Measurements from ENCODE around the gene MSL2.
"Not testable (repeated sequence)": the region's sequence is repeated elsewhere in the genome, so short reads cannot be mapped to it uniquely, and the experiment has no call there.

MSL2 gene

DNA sequence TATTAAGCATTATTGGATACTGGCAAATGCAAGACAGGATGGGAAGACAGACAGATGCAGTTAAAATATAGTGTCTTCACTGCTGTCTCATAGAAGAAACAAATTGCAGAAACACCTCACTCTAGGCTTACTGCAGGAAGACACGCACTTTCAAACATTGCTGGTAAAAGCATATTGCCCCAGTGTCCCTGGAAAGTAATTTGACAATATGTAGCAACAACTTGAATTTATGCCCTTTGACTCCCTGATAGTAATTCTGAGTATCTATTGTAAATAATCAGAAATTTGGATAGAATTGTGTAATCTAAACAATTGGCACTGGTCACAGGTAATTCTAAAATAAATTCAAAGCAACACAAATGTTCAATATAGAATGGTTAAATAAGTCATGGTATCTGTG lies 62.0 kb downstream of the MSL2 start:
- Histone ChIP-seq H3K9ac (ENCODE audit: low read length) (no peak overlapping the region), H3K27ac (ENCODE audit: low read depth, low read length) (no peak overlapping the region), H3K27me3 (ENCODE audit: low read length) (no peaks in the 10 kb centered on the region), H3K9me3 (ENCODE audit: insufficient read depth, low read length) (no peaks in the 10 kb centered on the region), H3F3A (ENCODE audit: insufficient read depth) (no peaks in the 10 kb centered on the region), H4K20me1 (ENCODE audit: low read depth, low read length) (no peaks in the 10 kb centered on the region), H2AFZ (ENCODE audit: low read depth, low read length, severe bottlenecking) (no peak overlapping the region), H3K4me3 (ENCODE audit: insufficient read depth, low read length, poor library complexity, severe bottlenecking) (no peak overlapping the region), H3K79me2 (ENCODE audit: insufficient read depth, low read length) (no peaks in the 10 kb centered on the region), H3K36me3 (ENCODE audit: low read length) (no peaks in the 10 kb centered on the region), H3K4me2 (ENCODE audit: low read depth, low read length, poor library complexity, severe bottlenecking) (no peak overlapping the region), H3K9me2 (replicated peaks; ENCODE audit: insufficient read depth, low read length) (no peaks in the 10 kb centered on the region)
- TF ChIP-seq, protein P1, sequence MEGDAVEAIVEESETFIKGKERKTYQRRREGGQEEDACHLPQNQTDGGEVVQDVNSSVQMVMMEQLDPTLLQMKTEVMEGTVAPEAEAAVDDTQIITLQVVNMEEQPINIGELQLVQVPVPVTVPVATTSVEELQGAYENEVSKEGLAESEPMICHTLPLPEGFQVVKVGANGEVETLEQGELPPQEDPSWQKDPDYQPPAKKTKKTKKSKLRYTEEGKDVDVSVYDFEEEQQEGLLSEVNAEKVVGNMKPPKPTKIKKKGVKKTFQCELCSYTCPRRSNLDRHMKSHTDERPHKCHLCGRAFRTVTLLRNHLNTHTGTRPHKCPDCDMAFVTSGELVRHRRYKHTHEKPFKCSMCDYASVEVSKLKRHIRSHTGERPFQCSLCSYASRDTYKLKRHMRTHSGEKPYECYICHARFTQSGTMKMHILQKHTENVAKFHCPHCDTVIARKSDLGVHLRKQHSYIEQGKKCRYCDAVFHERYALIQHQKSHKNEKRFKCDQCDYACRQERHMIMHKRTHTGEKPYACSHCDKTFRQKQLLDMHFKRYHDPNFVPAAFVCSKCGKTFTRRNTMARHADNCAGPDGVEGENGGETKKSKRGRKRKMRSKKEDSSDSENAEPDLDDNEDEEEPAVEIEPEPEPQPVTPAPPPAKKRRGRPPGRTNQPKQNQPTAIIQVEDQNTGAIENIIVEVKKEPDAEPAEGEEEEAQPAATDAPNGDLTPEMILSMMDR (IDR thresholded peaks at IDR 0.05; ENCODE audit: insufficient read depth, low read length, poor library complexity, severe bottlenecking): no peak
- no peak for TF ChIP-seq EZH2phosphoT487 (conservative IDR thresholded peaks at IDR 0.05; ENCODE audit: low read length)

DNA sequence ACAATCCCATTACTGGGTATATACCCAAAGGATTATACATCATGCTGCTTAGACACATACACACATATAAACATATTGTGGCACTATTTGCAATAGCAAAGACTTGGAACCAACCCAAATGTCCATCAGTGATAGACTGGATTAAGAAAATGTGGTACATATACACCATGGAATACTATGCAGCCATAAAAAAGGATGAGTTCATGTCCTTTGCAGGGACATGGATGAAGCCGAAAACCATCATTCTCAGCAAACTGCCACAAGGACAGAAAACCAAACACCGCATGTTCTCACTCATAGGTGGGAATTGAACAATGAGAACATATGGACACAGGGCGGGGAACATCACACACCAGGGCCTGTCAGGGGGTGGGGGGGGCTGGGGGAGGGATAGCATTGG lies 64.5 kb downstream of the MSL2 start:
- H3F3A ChIP-seq (ENCODE audit: insufficient read depth); H4K20me1 ChIP-seq (ENCODE audit: low read depth, low read length); H3K9me2 ChIP-seq (replicated peaks; ENCODE audit: insufficient read depth, low read length); H3K27ac ChIP-seq (ENCODE audit: low read depth, low read length); H3K9ac ChIP-seq (ENCODE audit: low read length); H3K79me2 ChIP-seq (ENCODE audit: insufficient read depth, low read length); H3K9me3 ChIP-seq (ENCODE audit: insufficient read depth, low read length); H3K36me3 ChIP-seq (ENCODE audit: low read length); H2AFZ ChIP-seq (ENCODE audit: low read depth, low read length, severe bottlenecking); H3K4me3 ChIP-seq (ENCODE audit: insufficient read depth, low read length, poor library complexity, severe bottlenecking); H3K27me3 ChIP-seq (ENCODE audit: low read length); H3K4me2 ChIP-seq (ENCODE audit: low read depth, low read length, poor library complexity, severe bottlenecking): not testable (repeated sequence)

DNA sequence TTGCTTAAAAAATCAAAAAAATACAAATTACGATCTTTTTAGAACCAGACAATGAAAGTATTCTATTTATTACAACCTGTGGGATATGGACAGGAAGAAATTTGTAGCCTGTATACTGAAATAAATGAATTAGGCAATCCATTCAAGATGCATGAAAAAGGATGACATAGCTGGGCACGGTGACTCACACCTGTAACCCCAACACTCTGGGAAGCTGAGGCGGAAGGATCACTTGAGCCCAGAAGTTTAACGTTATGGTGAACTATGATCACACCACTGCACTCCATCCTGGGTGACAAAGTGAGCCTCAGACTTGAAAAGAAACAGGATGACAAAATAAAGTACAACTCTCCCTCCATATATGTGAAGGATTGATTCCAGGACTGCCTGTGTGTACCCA lies 74.1 kb downstream of the MSL2 start:
- no peak overlapping the region for H2AFZ ChIP-seq (ENCODE audit: low read depth, low read length, severe bottlenecking)
- TF ChIP-seq, protein P1 (IDR thresholded peaks at IDR 0.05; ENCODE audit: insufficient read depth, low read length, poor library complexity, severe bottlenecking): no peak
- no peaks in the 10 kb centered on the region for H4K20me1 ChIP-seq (ENCODE audit: low read depth, low read length)

DNA sequence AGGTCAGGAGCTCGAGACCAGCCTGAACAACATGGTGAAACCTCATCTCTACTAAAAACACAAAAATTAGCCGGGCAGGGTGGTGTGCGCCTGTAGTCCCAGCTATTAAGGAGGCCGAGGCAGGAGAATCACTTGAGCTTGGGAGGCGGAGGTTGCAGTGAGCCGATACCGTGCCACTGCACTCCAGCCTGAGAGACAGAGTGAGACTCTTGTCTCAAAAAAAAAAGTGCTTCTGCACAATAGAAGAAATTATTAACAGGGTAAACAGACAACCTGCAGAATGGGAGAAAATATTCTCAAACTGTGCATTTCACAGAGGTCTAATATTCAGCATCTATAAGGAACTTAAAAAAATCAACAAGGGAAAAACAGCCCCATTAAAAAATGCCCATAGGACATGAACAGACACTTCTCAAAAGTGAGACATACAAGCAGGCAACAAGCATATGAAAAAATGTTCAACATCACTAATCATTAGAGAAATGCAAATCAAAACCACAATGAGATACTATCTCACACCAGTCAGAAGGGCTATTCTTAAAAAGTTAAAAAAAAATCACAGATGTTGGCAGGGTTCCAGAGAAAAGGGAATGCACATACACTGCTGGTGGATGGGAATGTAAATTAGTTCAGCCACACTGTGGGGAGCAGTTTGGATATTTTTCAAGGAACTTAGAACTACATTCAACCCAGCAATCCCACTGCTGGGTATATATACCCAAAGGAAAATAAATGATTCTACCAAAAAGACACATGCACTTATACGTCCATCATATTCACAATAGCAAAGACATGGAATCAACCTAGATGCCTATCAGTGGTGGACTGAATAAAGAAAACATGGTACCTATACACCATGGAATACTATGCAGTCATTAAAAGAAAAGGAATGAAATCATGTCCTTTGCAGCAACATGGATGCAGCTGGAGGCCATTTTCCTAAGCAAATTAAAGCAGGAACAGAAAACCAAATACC lies 75.5 kb downstream of the MSL2 start:
- Histone ChIP-seq H3F3A (ENCODE audit: insufficient read depth) (no peaks in the 10 kb centered on the region), H3K27ac (ENCODE audit: low read depth, low read length) (no peak overlapping the region), H3K9me2 (replicated peaks; ENCODE audit: insufficient read depth, low read length) (no peaks in the 10 kb centered on the region), H2AFZ (ENCODE audit: low read depth, low read length, severe bottlenecking) (no peak overlapping the region), H3K4me3 (ENCODE audit: insufficient read depth, low read length, poor library complexity, severe bottlenecking) (no peak overlapping the region), H3K9me3 (ENCODE audit: insufficient read depth, low read length) (no peaks in the 10 kb centered on the region), H3K79me2 (ENCODE audit: insufficient read depth, low read length) (no peaks in the 10 kb centered on the region), H4K20me1 (ENCODE audit: low read depth, low read length) (no peaks in the 10 kb centered on the region), H3K9ac (ENCODE audit: low read length) (no peak overlapping the region), H3K36me3 (ENCODE audit: low read length) (no peaks in the 10 kb centered on the region), H3K27me3 (ENCODE audit: low read length) (no peaks in the 10 kb centered on the region), H3K4me2 (ENCODE audit: low read depth, low read length, poor library complexity, severe bottlenecking) (no peak overlapping the region)
- TF ChIP-seq EZH2phosphoT487 (conservative IDR thresholded peaks at IDR 0.05; ENCODE audit: low read length): no peak
- TF ChIP-seq, protein P1 (IDR thresholded peaks at IDR 0.05; ENCODE audit: insufficient read depth, low read length, poor library complexity, severe bottlenecking): no peak

More for the DNA sequence above, 74.1 kb downstream of the MSL2 start:
- H3K27me3 ChIP-seq (ENCODE audit: low read length): no peaks in the 10 kb centered on the region
- H3K79me2 ChIP-seq (ENCODE audit: insufficient read depth, low read length): no peaks in the 10 kb centered on the region
- no peaks in the 10 kb centered on the region for H3K9me2 ChIP-seq (replicated peaks; ENCODE audit: insufficient read depth, low read length)
- no peak overlapping the region for H3K27ac ChIP-seq (ENCODE audit: low read depth, low read length)
- H3F3A ChIP-seq (ENCODE audit: insufficient read depth): no peaks in the 10 kb centered on the region
- H3K4me3 ChIP-seq (ENCODE audit: insufficient read depth, low read length, poor library complexity, severe bottlenecking): no peak overlapping the region
- H3K9me3 ChIP-seq (ENCODE audit: insufficient read depth, low read length): no peaks in the 10 kb centered on the region
- no peaks in the 10 kb centered on the region for H3K36me3 ChIP-seq (ENCODE audit: low read length)
- H3K9ac ChIP-seq (ENCODE audit: low read length): no peak overlapping the region
- H3K4me2 ChIP-seq (ENCODE audit: low read depth, low read length, poor library complexity, severe bottlenecking): no peak overlapping the region

DNA sequence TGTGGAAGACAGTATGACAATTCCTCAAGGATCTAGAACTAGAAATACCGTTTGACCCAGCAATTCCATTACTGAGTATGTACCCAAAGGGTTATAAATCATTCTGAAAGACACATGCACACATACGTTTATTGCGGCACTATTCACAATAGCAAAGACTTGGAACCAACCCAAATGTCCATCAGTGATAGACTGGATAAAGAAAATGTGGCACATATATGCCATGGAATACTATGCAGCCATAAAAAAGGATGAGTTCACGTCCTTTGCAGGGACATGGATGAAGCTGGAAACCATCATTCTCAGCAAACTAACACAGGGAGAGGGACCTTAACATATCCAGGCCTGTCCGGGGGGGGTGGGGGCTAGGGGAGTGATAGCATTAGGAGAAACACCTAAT lies 76.4 kb downstream of the MSL2 start:
- not testable (repeated sequence) for H3K9me2 ChIP-seq (replicated peaks; ENCODE audit: insufficient read depth, low read length); H2AFZ ChIP-seq (ENCODE audit: low read depth, low read length, severe bottlenecking); H3K4me2 ChIP-seq (ENCODE audit: low read depth, low read length, poor library complexity, severe bottlenecking); H3K27me3 ChIP-seq (ENCODE audit: low read length); H3K9ac ChIP-seq (ENCODE audit: low read length); H3K27ac ChIP-seq (ENCODE audit: low read depth, low read length); H3K9me3 ChIP-seq (ENCODE audit: insufficient read depth, low read length); H4K20me1 ChIP-seq (ENCODE audit: low read depth, low read length); H3K79me2 ChIP-seq (ENCODE audit: insufficient read depth, low read length); H3K36me3 ChIP-seq (ENCODE audit: low read length); H3F3A ChIP-seq (ENCODE audit: insufficient read depth); H3K4me3 ChIP-seq (ENCODE audit: insufficient read depth, low read length, poor library complexity, severe bottlenecking)
